Measurements from ENCODE around the gene CAPN1.

DNA sequence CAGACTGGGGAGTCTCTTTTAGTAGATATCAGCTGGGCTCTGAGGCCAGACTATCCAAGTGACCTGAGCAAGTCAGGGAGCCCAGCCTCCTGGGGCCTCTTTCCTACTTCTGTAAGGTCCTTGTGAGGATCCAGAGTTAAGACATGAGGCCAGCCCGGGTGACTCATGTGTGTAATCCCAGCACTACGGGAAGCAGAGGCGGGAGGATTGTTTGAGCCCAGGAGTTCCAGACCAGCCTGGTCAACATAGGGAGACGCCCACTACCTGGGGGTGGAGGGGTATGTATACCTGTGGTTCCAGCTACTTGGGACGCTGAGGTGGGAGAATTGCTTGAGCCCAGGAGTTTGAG is 43.2 kb downstream of the CAPN1 start:
- TF ChIP-seq, protein P1, sequence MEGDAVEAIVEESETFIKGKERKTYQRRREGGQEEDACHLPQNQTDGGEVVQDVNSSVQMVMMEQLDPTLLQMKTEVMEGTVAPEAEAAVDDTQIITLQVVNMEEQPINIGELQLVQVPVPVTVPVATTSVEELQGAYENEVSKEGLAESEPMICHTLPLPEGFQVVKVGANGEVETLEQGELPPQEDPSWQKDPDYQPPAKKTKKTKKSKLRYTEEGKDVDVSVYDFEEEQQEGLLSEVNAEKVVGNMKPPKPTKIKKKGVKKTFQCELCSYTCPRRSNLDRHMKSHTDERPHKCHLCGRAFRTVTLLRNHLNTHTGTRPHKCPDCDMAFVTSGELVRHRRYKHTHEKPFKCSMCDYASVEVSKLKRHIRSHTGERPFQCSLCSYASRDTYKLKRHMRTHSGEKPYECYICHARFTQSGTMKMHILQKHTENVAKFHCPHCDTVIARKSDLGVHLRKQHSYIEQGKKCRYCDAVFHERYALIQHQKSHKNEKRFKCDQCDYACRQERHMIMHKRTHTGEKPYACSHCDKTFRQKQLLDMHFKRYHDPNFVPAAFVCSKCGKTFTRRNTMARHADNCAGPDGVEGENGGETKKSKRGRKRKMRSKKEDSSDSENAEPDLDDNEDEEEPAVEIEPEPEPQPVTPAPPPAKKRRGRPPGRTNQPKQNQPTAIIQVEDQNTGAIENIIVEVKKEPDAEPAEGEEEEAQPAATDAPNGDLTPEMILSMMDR (IDR thresholded peaks at IDR 0.05), result no peak
- TF ChIP-seq POLR2AphosphoS5 (IDR thresholded peaks at IDR 0.05; ENCODE audit: low read depth, low read length) (no peak), SIN3A (IDR thresholded peaks at IDR 0.05; ENCODE audit: borderline replicate concordance, insufficient read depth, low read depth, low read length) (no peak)
- TF ChIP-seq, protein P2, sequence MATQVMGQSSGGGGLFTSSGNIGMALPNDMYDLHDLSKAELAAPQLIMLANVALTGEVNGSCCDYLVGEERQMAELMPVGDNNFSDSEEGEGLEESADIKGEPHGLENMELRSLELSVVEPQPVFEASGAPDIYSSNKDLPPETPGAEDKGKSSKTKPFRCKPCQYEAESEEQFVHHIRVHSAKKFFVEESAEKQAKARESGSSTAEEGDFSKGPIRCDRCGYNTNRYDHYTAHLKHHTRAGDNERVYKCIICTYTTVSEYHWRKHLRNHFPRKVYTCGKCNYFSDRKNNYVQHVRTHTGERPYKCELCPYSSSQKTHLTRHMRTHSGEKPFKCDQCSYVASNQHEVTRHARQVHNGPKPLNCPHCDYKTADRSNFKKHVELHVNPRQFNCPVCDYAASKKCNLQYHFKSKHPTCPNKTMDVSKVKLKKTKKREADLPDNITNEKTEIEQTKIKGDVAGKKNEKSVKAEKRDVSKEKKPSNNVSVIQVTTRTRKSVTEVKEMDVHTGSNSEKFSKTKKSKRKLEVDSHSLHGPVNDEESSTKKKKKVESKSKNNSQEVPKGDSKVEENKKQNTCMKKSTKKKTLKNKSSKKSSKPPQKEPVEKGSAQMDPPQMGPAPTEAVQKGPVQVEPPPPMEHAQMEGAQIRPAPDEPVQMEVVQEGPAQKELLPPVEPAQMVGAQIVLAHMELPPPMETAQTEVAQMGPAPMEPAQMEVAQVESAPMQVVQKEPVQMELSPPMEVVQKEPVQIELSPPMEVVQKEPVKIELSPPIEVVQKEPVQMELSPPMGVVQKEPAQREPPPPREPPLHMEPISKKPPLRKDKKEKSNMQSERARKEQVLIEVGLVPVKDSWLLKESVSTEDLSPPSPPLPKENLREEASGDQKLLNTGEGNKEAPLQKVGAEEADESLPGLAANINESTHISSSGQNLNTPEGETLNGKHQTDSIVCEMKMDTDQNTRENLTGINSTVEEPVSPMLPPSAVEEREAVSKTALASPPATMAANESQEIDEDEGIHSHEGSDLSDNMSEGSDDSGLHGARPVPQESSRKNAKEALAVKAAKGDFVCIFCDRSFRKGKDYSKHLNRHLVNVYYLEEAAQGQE (IDR thresholded peaks at IDR 0.05; ENCODE audit: insufficient read depth in 1 of 2, low read depth in 2 of 2, low read length in 1 of 2), result no peak

Data from Panc1 (cell line).